GM12864 (cell line): Measurements from ENCODE around the gene IL17A.
A peak's percentile ranks its signal among the peaks of the same experiment; 100 is the strongest.

ENCODE experiments used
- DNase-seq: peaks from one replicate; pipeline ENCODE4 v3.0.0-alpha.2; 2011; ENCODE audit warnings: low read depth
- H3K4me3 ChIP-seq: 2 replicates; pipeline ENCODE4 v1.5.1; 2011; ENCODE audit warnings: mild to moderate bottlenecking, low read depth, low read length, control low read depth
- CTCF ChIP-seq: IDR thresholded peaks from 2 replicates; pipeline ENCODE4 v1.5.1; 2011; ENCODE audit warnings: low read depth, mild to moderate bottlenecking, moderate library complexity, low read length, control low read depth, inconsistent platforms; ENCODE audit errors: missing control alignments

IL17A gene

GRCh38 chr6:52233005-52233404 is 46.8 kb downstream of the IL17A start:
- DNase-seq: no peak
- no peak for TF ChIP-seq CTCF
- no peak overlapping the region for H3K4me3 ChIP-seq

GRCh38 chr6:52233975-52234823 is 48.0 kb downstream of the IL17A start:
- H3K4me3 ChIP-seq: no peak overlapping the region
- peak; percentile 80 for TF ChIP-seq CTCF
- peak; percentile 53 for DNase-seq
